Thyroid gland (tissue), 4 donors: ENCODE data around the gene EMX1.
"Not testable (repeated sequence)": the region's sequence is repeated elsewhere in the genome, so short reads cannot be mapped to it uniquely, and the experiment has no call there.

Source experiments
- POLR2A ChIP-seq, 2 donors: fragments of 450-650 bp; IDR thresholded peaks; one replicate each; pipeline ENCODE4 v1.6.1; 2017; ENCODE audit warnings: antibody characterized with exemption in 2 of 2, mild to moderate bottlenecking in 2 of 2, moderate library complexity in 1 of 2
- TF ChIP-seq, protein P1 (sequence below), 6 experiments: fragments of 200-600 bp in 3 of 6; fragments of 450-650 bp in 3 of 6; sonication (generic) in 3 of 6; IDR thresholded peaks; one replicate each; pipeline ENCODE4 v1.5.1; 2016 to 2019; ENCODE audit warnings: antibody characterized with exemption in 6 of 6, mild to moderate bottlenecking in 2 of 6, inconsistent platforms in 1 of 6, moderate library complexity in 1 of 6

- TF ChIP-seq, protein P1, sequence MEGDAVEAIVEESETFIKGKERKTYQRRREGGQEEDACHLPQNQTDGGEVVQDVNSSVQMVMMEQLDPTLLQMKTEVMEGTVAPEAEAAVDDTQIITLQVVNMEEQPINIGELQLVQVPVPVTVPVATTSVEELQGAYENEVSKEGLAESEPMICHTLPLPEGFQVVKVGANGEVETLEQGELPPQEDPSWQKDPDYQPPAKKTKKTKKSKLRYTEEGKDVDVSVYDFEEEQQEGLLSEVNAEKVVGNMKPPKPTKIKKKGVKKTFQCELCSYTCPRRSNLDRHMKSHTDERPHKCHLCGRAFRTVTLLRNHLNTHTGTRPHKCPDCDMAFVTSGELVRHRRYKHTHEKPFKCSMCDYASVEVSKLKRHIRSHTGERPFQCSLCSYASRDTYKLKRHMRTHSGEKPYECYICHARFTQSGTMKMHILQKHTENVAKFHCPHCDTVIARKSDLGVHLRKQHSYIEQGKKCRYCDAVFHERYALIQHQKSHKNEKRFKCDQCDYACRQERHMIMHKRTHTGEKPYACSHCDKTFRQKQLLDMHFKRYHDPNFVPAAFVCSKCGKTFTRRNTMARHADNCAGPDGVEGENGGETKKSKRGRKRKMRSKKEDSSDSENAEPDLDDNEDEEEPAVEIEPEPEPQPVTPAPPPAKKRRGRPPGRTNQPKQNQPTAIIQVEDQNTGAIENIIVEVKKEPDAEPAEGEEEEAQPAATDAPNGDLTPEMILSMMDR (IDR thresholded peaks at IDR 0.05) = not testable (repeated sequence)
- not testable (repeated sequence) for TF ChIP-seq POLR2A (IDR thresholded peaks at IDR 0.05)
Measured at GRCh38 chr2:72907369-72907768, 9.9 kb upstream of the EMX1 start.
